AG09319 (cell line): ENCODE measurements around the gene TCERG1L.

ENCODE experiments used
- DNase-seq: peaks from one replicate; pipeline ENCODE4 v3.0.0-alpha.2; 2010; ENCODE audit warnings: low read depth; ENCODE audit errors: extremely low read depth
- CTCF ChIP-seq: IDR thresholded peaks from 2 replicates; pipeline ENCODE4 v1.5.1; 2011; ENCODE audit warnings: low read depth, mild to moderate bottlenecking, inconsistent platforms, low read length, moderate library complexity

The TCERG1L gene

GRCh38 chr10:131310551-131311401 lies 745 bp downstream of the TCERG1L start:
- DNase-seq, result no peak
- TF ChIP-seq CTCF, result no peak

- TF ChIP-seq CTCF, result no peak
- no peak for DNase-seq
These were observed 1.4 kb downstream of the TCERG1L start for GRCh38 chr10:131310142-131310541.

GRCh38 chr10:131300508-131300907 lies 11.0 kb downstream of the TCERG1L start:
- TF ChIP-seq CTCF, result no peak
- DNase-seq, result no peak

GRCh38 chr10:131290781-131291180 lies 20.7 kb downstream of the TCERG1L start:
- no peak for DNase-seq
- no peak for TF ChIP-seq CTCF

GRCh38 chr10:131288648-131289047 lies 22.9 kb downstream of the TCERG1L start:
- DNase-seq, result no peak
- no peak for TF ChIP-seq CTCF

- no peak for DNase-seq
- no peak for TF ChIP-seq CTCF
These were observed 28.6 kb downstream of the TCERG1L start for GRCh38 chr10:131282961-131283360.

- no peak for DNase-seq
- no peak for TF ChIP-seq CTCF
These were observed 31.4 kb downstream of the TCERG1L start for GRCh38 chr10:131280101-131280500.
